ENCODE measurements around the gene ZNF14. TPM values are rescaled to one million over a fixed set of nuclear protein-coding genes. Genes with fewer than 3 reads are reported as not detected.
"Not testable (repeated sequence)": the region's sequence is repeated elsewhere in the genome, so short reads cannot be mapped to it uniquely, and the experiment has no call there.

ZNF14 gene
- total RNA-seq, 1 donor from 2014 or later = 6.4 TPM

GRCh38 chr19:19672816-19673215 lies 60.1 kb downstream of the ZNF14 start:
- no peak for ATAC-seq
- intact Hi-C loops (cut with DNase I) = no loop called here
- Histone ChIP-seq H3K27me3 (no peaks in the 10 kb centered on the region), H3K4me1 (peaks cover 10% of the 10 kb centered on the region), H3K9me3 (no peaks in the 10 kb centered on the region), H3K4me3 (no peak overlapping the region), H3K27ac (no peak overlapping the region), H3K36me3 (peaks cover 4% of the 10 kb centered on the region)
- no peak for DNase-seq
- TF ChIP-seq CTCF (IDR thresholded peaks at IDR 0.05) = no peak

GRCh38 chr19:19670070-19670551 lies 62.8 kb downstream of the ZNF14 start:
- Histone ChIP-seq H3K4me3 (peak overlapping the region; percentile 96), H3K4me1 (peaks cover 10% of the 10 kb centered on the region), H3K36me3 (no peaks in the 10 kb centered on the region), H3K27ac (no peak overlapping the region), H3K27me3 (no peaks in the 10 kb centered on the region), H3K9me3 (no peaks in the 10 kb centered on the region)
- no peak for DNase-seq
- intact Hi-C loops (cut with DNase I) = no loop called here
- no peak for TF ChIP-seq CTCF (IDR thresholded peaks at IDR 0.05)
- ATAC-seq = no peak

GRCh38 chr19:19668230-19669012 lies 64.5 kb downstream of the ZNF14 start, which contains the start of gene ZNF101:
Gene ZNF101 (plus strand): TSS chr19:19668839. CDS start chr19:19668964, 125 bp downstream.
- Histone ChIP-seq H3K9me3 (no peaks in the 10 kb centered on the region), H3K27me3 (no peaks in the 10 kb centered on the region), H3K27ac (peak within 1 kb of the TSS; percentile 93), H3K4me3 (peak within 1 kb of the TSS; percentile 96), H3K36me3 (no peaks in the 10 kb centered on the region), H3K4me1 (peaks cover 10% of the 10 kb centered on the region)
- intact Hi-C loops (cut with DNase I) = no loop called here
- DNase-seq (peak; percentile 97), ATAC-seq (peak; percentile 88)
- no peak for TF ChIP-seq CTCF (IDR thresholded peaks at IDR 0.05)

GRCh38 chr19:19665420-19665948 lies 67.4 kb downstream of the ZNF14 start:
- DNase-seq; H3K27me3 ChIP-seq; H3K27ac ChIP-seq; intact Hi-C loops (cut with DNase I); H3K9me3 ChIP-seq; H3K4me3 ChIP-seq; ATAC-seq; H3K36me3 ChIP-seq: not testable (repeated sequence)
- peaks cover 33% of the 10 kb centered on the region for H3K4me1 ChIP-seq

- Histone ChIP-seq H3K27me3 (no peaks in the 10 kb centered on the region), H3K9me3 (no peaks in the 10 kb centered on the region), H3K4me3 (peak within 1 kb of the TSS; percentile 97), H3K27ac (peak within 1 kb of the TSS; percentile 89), H3K4me1 (peaks cover 22% of the 10 kb centered on the region), H3K36me3 (peaks cover 16% of the 10 kb centered on the region)
- peak; percentile 99 for DNase-seq
- intact Hi-C loops (cut with DNase I) = no loop called here
- ATAC-seq = peak; percentile 95
- TF ChIP-seq CTCF (IDR thresholded peaks at IDR 0.05) = peak; percentile 17
Measured at GRCh38 chr19:19663256-19664120, 69.4 kb downstream of the ZNF14 start, which contains the start of gene ATP13A1. Gene ATP13A1 (minus strand): TSS chr19:19663676. CDS start chr19:19663666, 10 bp downstream.
